ENCODE results near the gene SPACA6. TPM values are rescaled to one million over a fixed set of nuclear protein-coding genes. Genes with fewer than 3 reads are reported as not detected.

Gene SPACA6
- total and polyA plus RNA-seq, 2 experiments from 2014 or later: 5.1 to 11.5 TPM

DNA sequence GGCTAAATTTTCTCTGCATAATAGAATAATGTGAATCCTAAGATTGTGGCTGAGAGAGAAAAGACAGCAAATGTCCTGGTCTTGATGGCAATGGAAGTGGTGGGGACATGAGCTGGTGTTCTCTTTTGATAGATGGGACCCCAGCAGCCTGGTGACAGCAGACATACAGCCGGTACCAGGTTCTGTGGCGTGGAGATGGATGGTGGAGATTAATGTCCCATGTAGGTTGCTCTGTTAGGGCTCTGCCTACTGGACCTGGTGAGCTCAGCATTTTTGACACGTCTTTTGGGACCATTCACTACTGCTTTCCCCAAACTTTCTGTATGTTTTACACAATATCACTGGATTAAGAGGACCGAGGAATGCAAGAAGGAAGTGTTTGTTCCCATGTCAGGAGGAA is 38.3 kb upstream of the SPACA6 start:
- Histone ChIP-seq H3K4me1 (ENCODE audit: insufficient read depth) (no peaks in the 10 kb centered on the region), H3K4me2 (no peak overlapping the region), H3K27ac (ENCODE audit: low read depth) (no peak overlapping the region), H3K27me3 (ENCODE audit: insufficient read depth) (no peaks in the 10 kb centered on the region), H3K79me2 (replicated peaks; ENCODE audit: insufficient read depth) (no peaks in the 10 kb centered on the region), H4K20me1 (replicated peaks; ENCODE audit: insufficient read depth) (no peaks in the 10 kb centered on the region), H2AFZ (no peak overlapping the region), H3K4me3 (no peak overlapping the region), H3K9me2 (ENCODE audit: insufficient read depth) (0 out of 2 replicates have a peak, but pooled peaks cover 5% of the 10 kb centered on the region), H3F3A (replicated peaks; ENCODE audit: low read depth) (no peaks in the 10 kb centered on the region), H3K36me3 (ENCODE audit: insufficient read depth) (no peaks in the 10 kb centered on the region)
- no peaks in the 10 kb centered on the region for H3K27me3 Mint-ChIP-seq (ENCODE audit: insufficient read depth, low read depth, poor library complexity)
- TF ChIP-seq ZNF331 (CRISPR knock-in tag; IDR thresholded peaks at IDR 0.05; ENCODE audit: low read depth): no peak
- TF ChIP-seq, protein P1, sequence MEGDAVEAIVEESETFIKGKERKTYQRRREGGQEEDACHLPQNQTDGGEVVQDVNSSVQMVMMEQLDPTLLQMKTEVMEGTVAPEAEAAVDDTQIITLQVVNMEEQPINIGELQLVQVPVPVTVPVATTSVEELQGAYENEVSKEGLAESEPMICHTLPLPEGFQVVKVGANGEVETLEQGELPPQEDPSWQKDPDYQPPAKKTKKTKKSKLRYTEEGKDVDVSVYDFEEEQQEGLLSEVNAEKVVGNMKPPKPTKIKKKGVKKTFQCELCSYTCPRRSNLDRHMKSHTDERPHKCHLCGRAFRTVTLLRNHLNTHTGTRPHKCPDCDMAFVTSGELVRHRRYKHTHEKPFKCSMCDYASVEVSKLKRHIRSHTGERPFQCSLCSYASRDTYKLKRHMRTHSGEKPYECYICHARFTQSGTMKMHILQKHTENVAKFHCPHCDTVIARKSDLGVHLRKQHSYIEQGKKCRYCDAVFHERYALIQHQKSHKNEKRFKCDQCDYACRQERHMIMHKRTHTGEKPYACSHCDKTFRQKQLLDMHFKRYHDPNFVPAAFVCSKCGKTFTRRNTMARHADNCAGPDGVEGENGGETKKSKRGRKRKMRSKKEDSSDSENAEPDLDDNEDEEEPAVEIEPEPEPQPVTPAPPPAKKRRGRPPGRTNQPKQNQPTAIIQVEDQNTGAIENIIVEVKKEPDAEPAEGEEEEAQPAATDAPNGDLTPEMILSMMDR (conservative IDR thresholded peaks at IDR 0.05; ENCODE audit: low read depth in 2 of 2): peak; percentile 36 to 59
- TF ChIP-seq, protein P2, sequence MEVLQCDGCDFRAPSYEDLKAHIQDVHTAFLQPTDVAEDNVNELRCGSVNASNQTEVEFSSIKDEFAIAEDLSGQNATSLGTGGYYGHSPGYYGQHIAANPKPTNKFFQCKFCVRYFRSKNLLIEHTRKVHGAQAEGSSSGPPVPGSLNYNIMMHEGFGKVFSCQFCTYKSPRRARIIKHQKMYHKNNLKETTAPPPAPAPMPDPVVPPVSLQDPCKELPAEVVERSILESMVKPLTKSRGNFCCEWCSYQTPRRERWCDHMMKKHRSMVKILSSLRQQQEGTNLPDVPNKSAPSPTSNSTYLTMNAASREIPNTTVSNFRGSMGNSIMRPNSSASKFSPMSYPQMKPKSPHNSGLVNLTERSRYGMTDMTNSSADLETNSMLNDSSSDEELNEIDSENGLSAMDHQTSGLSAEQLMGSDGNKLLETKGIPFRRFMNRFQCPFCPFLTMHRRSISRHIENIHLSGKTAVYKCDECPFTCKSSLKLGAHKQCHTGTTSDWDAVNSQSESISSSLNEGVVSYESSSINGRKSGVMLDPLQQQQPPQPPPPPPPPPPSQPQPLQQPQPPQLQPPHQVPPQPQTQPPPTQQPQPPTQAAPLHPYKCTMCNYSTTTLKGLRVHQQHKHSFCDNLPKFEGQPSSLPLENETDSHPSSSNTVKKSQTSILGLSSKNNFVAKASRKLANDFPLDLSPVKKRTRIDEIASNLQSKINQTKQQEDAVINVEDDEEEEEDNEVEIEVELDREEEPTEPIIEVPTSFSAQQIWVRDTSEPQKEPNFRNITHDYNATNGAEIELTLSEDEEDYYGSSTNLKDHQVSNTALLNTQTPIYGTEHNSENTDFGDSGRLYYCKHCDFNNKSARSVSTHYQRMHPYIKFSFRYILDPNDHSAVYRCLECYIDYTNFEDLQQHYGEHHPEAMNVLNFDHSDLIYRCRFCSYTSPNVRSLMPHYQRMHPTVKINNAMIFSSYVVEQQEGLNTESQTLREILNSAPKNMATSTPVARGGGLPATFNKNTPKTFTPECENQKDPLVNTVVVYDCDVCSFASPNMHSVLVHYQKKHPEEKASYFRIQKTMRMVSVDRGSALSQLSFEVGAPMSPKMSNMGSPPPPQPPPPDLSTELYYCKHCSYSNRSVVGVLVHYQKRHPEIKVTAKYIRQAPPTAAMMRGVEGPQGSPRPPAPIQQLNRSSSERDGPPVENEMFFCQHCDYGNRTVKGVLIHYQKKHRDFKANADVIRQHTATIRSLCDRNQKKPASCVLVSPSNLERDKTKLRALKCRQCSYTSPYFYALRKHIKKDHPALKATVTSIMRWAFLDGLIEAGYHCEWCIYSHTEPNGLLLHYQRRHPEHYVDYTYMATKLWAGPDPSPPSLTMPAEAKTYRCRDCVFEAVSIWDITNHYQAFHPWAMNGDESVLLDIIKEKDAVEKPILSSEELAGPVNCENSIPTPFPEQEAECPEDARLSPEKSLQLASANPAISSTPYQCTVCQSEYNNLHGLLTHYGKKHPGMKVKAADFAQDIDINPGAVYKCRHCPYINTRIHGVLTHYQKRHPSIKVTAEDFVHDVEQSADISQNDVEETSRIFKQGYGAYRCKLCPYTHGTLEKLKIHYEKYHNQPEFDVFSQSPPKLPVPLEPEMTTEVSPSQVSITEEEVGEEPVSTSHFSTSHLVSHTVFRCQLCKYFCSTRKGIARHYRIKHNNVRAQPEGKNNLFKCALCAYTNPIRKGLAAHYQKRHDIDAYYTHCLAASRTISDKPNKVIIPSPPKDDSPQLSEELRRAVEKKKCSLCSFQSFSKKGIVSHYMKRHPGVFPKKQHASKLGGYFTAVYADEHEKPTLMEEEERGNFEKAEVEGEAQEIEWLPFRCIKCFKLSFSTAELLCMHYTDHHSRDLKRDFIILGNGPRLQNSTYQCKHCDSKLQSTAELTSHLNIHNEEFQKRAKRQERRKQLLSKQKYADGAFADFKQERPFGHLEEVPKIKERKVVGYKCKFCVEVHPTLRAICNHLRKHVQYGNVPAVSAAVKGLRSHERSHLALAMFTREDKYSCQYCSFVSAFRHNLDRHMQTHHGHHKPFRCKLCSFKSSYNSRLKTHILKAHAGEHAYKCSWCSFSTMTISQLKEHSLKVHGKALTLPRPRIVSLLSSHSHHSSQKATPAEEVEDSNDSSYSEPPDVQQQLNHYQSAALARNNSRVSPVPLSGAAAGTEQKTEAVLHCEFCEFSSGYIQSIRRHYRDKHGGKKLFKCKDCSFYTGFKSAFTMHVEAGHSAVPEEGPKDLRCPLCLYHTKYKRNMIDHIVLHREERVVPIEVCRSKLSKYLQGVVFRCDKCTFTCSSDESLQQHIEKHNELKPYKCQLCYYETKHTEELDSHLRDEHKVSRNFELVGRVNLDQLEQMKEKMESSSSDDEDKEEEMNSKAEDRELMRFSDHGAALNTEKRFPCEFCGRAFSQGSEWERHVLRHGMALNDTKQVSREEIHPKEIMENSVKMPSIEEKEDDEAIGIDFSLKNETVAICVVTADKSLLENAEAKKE (CRISPR knock-in tag; IDR thresholded peaks at IDR 0.05): no peak
- H3K9me3 Mint-ChIP-seq: peaks cover 60% of the 10 kb centered on the region
- DNase-seq (ENCODE audit: low spot score): peak; percentile 61
- peaks cover 11% of the 10 kb centered on the region for H3K36me3 Mint-ChIP-seq (ENCODE audit: low read depth)
- H3K4me1 Mint-ChIP-seq: no peaks in the 10 kb centered on the region; the same call in 2 of the 3 replicates
- H3K4me3 Mint-ChIP-seq: no peak overlapping the region
- no peak for ATAC-seq
- H3K27ac Mint-ChIP-seq: no peak overlapping the region
